Measurements from ENCODE around the gene KDM4B.

KDM4B gene

GRCh38 chr19:5137571-5138124, 168.7 kb downstream of the KDM4B start:
- TF ChIP-seq, protein P1, sequence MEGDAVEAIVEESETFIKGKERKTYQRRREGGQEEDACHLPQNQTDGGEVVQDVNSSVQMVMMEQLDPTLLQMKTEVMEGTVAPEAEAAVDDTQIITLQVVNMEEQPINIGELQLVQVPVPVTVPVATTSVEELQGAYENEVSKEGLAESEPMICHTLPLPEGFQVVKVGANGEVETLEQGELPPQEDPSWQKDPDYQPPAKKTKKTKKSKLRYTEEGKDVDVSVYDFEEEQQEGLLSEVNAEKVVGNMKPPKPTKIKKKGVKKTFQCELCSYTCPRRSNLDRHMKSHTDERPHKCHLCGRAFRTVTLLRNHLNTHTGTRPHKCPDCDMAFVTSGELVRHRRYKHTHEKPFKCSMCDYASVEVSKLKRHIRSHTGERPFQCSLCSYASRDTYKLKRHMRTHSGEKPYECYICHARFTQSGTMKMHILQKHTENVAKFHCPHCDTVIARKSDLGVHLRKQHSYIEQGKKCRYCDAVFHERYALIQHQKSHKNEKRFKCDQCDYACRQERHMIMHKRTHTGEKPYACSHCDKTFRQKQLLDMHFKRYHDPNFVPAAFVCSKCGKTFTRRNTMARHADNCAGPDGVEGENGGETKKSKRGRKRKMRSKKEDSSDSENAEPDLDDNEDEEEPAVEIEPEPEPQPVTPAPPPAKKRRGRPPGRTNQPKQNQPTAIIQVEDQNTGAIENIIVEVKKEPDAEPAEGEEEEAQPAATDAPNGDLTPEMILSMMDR (conservative IDR thresholded peaks at IDR 0.05; ENCODE audit: low read depth, low read length) = peak; percentile 41
- no peak for DNase-seq (ENCODE audit: low read depth)

DNA sequence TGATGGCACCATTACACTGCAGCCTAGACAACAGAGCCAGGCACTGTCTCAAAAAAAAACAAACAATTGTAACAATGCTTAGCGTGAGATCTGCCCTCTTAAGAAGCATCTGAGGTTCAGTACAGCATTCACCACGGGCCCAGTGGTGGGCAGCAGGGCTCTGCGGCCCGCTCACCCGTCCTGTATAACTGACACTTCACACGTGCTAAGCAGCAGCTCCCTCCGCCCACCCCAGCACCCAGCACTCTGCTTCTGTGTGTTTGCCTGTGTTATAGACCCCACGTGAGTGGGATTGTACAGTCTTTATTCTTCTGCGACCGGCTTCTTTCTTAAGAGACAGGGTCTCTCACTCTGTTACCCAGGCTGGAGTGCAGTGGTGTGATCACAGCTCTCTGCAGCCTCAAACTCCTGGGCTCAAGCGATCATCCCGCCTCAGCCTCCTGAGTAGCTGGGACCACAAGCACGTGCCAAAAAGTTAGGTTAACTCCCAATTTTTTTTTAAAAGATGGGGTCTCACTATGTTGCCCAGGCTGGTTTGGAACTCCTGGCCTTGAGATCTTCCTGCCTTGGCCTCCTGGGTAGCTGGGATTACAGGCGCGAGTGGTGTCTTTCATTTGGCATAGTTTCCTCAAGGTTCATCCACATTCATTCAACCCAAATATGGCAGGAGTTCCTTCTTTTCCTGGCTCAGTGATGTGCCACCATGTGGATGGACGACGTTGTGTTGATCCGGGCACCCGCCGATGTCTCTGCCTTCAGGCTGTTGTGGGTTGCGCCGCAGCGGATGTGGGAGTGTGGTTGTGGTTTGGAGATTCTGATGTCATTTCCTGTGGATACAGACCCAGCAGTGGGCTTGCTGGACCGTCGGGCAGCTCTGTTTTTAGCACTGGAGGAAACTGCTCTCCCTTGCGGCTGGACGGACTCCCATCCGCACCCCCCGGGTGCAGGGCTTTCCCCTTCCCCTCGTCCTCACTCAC, 170.0 kb downstream of the KDM4B start:
- DNase-seq (ENCODE audit: low read depth) = peak; percentile 90
- H3K4me3 ChIP-seq (ENCODE audit: low read depth, low read length) = no peak overlapping the region
- TF ChIP-seq, protein P1 (conservative IDR thresholded peaks at IDR 0.05; ENCODE audit: low read depth, low read length) = peak; percentile 21

More at GRCh38 chr19:5137571-5138124, 168.7 kb downstream of the KDM4B start:
- H3K4me3 ChIP-seq (ENCODE audit: low read depth, low read length) = no peak overlapping the region

- H3K4me3 ChIP-seq (ENCODE audit: low read depth, low read length) = no peak overlapping the region
- no peak for DNase-seq (ENCODE audit: low read depth)
- TF ChIP-seq, protein P1 (conservative IDR thresholded peaks at IDR 0.05; ENCODE audit: low read depth, low read length) = no peak
Measured at GRCh38 chr19:5139583-5140325, 170.8 kb downstream of the KDM4B start.

- TF ChIP-seq, protein P1 (conservative IDR thresholded peaks at IDR 0.05; ENCODE audit: low read depth, low read length) = no peak
- H3K4me3 ChIP-seq (ENCODE audit: low read depth, low read length) = no peak overlapping the region
- peak; percentile 35 for DNase-seq (ENCODE audit: low read depth)
Measured at GRCh38 chr19:5141129-5141849, 172.4 kb downstream of the KDM4B start.

GRCh38 chr19:5141850-5142724, 173.2 kb downstream of the KDM4B start:
- TF ChIP-seq, protein P1 (conservative IDR thresholded peaks at IDR 0.05; ENCODE audit: low read depth, low read length) = no peak
- DNase-seq (ENCODE audit: low read depth) = no peak

DNA sequence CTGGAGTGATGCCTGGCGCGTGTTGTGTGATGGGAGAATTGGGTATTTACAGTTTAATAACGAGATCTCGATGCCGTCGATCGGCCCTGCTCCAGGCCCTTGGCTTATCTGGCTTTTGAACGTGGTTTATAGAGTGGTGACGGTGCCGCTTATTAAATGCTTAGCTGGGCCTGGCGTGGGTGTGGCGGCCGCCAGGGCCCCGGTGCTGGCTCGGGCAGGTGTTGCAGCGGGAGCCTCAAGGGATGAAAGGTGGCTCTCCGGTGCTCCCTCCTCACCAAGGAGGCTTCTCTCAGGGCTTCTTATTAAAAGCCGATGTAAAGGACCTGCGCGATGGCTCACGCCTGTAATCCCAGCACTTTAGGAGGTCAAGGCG, 173.8 kb downstream of the KDM4B start:
- TF ChIP-seq, protein P1 (conservative IDR thresholded peaks at IDR 0.05; ENCODE audit: low read depth, low read length) = no peak
- DNase-seq (ENCODE audit: low read depth) = no peak

More at GRCh38 chr19:5141850-5142724, 173.2 kb downstream of the KDM4B start:
- no peak overlapping the region for H3K4me3 ChIP-seq (ENCODE audit: low read depth, low read length)

More for the DNA sequence above, 173.8 kb downstream of the KDM4B start:
- no peak overlapping the region for H3K4me3 ChIP-seq (ENCODE audit: low read depth, low read length)

Measured in choroid plexus epithelial cell (primary cell).